Activated CD8-positive, alpha-beta memory T cell treated with anti-CD3 and anti-CD28 coated beads, Interleukin-2, amount 50 U/mL, for 4 hours (primary cell): Measurements from ENCODE around the gene JAKMIP1.
"Not testable (repeated sequence)": the region's sequence is repeated elsewhere in the genome, so short reads cannot be mapped to it uniquely, and the experiment has no call there.

Experiments
- DNase-seq: peaks from one replicate; pipeline ENCODE4 v3.0.0-alpha.2; 2020

Gene JAKMIP1

GRCh38 chr4:6028168-6028567 lies 172.2 kb downstream of the JAKMIP1 start:
- DNase-seq = no peak

- DNase-seq = no peak
These were observed 173.0 kb downstream of the JAKMIP1 start for GRCh38 chr4:6027392-6027791.

- no peak for DNase-seq
These were observed 175.9 kb downstream of the JAKMIP1 start for GRCh38 chr4:6024313-6024960.

GRCh38 chr4:6023731-6024130 lies 176.6 kb downstream of the JAKMIP1 start:
- DNase-seq = no peak

- DNase-seq = no peak
These were observed 177.6 kb downstream of the JAKMIP1 start for GRCh38 chr4:6022607-6023288.

- no peak for DNase-seq
These were observed 178.3 kb downstream of the JAKMIP1 start for GRCh38 chr4:6021831-6022606.

- DNase-seq = no peak
These were observed 179.7 kb downstream of the JAKMIP1 start for GRCh38 chr4:6020613-6021012.

GRCh38 chr4:6019316-6020263 lies 180.8 kb downstream of the JAKMIP1 start:
- no peak for DNase-seq

- no peak for DNase-seq
These were observed 182.0 kb downstream of the JAKMIP1 start, which contains the start of gene C4orf50 for GRCh38 chr4:6018331-6018730. TSS of gene C4orf50 (minus strand) at chr4:6018431.

GRCh38 chr4:6017800-6018199 lies 182.5 kb downstream of the JAKMIP1 start:
- DNase-seq = no peak

- no peak for DNase-seq
These were observed 183.3 kb downstream of the JAKMIP1 start for GRCh38 chr4:6017030-6017429.

- DNase-seq = no peak
These were observed 186.8 kb downstream of the JAKMIP1 start for GRCh38 chr4:6013564-6013963.

GRCh38 chr4:6012200-6012599 lies 188.1 kb downstream of the JAKMIP1 start:
- DNase-seq = no peak

- no peak for DNase-seq
These were observed 188.7 kb downstream of the JAKMIP1 start for GRCh38 chr4:6011686-6012085.

- no peak for DNase-seq
These were observed 189.1 kb downstream of the JAKMIP1 start for GRCh38 chr4:6011271-6011671.

GRCh38 chr4:6010789-6011188 lies 189.6 kb downstream of the JAKMIP1 start:
- no peak for DNase-seq

GRCh38 chr4:6009452-6009851 lies 190.9 kb downstream of the JAKMIP1 start:
- DNase-seq = no peak

- no peak for DNase-seq
These were observed 191.5 kb downstream of the JAKMIP1 start for GRCh38 chr4:6008766-6009385.

GRCh38 chr4:6008092-6008551 lies 192.2 kb downstream of the JAKMIP1 start:
- DNase-seq = no peak

- DNase-seq = no peak
These were observed 195.2 kb downstream of the JAKMIP1 start for GRCh38 chr4:6005175-6005574.

GRCh38 chr4:6003485-6003884 lies 196.9 kb downstream of the JAKMIP1 start:
- DNase-seq = not testable (repeated sequence)

GRCh38 chr4:6002926-6003325 lies 197.4 kb downstream of the JAKMIP1 start:
- DNase-seq = no peak
